Neural progenitor cell (in vitro differentiated cells): ENCODE measurements around the gene SLC2A8. TPM values are rescaled to one million over a fixed set of nuclear protein-coding genes. Genes with fewer than 3 reads are reported as not detected.
A peak's percentile ranks its signal among the peaks of the same experiment; 100 is the strongest.

Experiments
- DNase-seq: peaks from one replicate; pipeline ENCODE4 v3.0.0-alpha.2; 2016; ENCODE audit warnings: low spot score
- H2AFZ ChIP-seq: fragments of 200-600 bp; sonication (generic); replicated peaks from 2 replicates; pipeline ENCODE4 v1.6.1; 2016; ENCODE audit warnings: antibody characterized with exemption
- H3F3A ChIP-seq: fragments of 200-600 bp; sonication (generic); 2 replicates; pipeline ENCODE4 v1.6.1; 2016; ENCODE audit warnings: antibody characterized with exemption, low read depth
- H3K27ac ChIP-seq: fragments of 200-600 bp; sonication (generic); 2 replicates; pipeline ENCODE4 v1.5.1; 2016; ENCODE audit warnings: mild to moderate bottlenecking
- H3K27me3 ChIP-seq: fragments of 200-600 bp; sonication (generic); 2 replicates; pipeline ENCODE4 v1.6.1; 2016; ENCODE audit warnings: mild to moderate bottlenecking, moderate library complexity
- H3K36me3 ChIP-seq: fragments of 200-600 bp; sonication (generic); 2 replicates; pipeline ENCODE4 v1.5.1; 2016
- H3K4me1 ChIP-seq: fragments of 200-600 bp; sonication (generic); 2 replicates; pipeline ENCODE4 v1.6.1; 2016; ENCODE audit warnings: mixed run types
- H3K4me2 ChIP-seq: fragments of 200-600 bp; sonication (generic); 2 replicates; pipeline ENCODE4 v1.6.1; 2016
- H3K4me3 ChIP-seq: fragments of 200-600 bp; sonication (generic); 2 replicates; pipeline ENCODE4 v1.5.1; 2016
- H3K79me2 ChIP-seq: fragments of 200-600 bp; sonication (generic); 2 replicates; pipeline ENCODE4 v1.6.1; 2016; ENCODE audit warnings: low read depth
- H3K9ac ChIP-seq: fragments of 200-600 bp; sonication (generic); 2 replicates; pipeline ENCODE4 v1.6.1; 2016
- H3K9me3 ChIP-seq: fragments of 200-600 bp; sonication (generic); 2 replicates; pipeline ENCODE4 v1.5.1; 2016; ENCODE audit warnings: low read depth
- H4K20me1 ChIP-seq: fragments of 200-600 bp; sonication (generic); 2 replicates; pipeline ENCODE4 v1.6.1; 2016; ENCODE audit warnings: low read depth
- H3K27ac Mint-ChIP-seq: 3 replicates; pipeline ENCODE4 v1.8.0; 2021; ENCODE audit warnings: mixed read lengths
- H3K27me3 Mint-ChIP-seq: 2 replicates; pipeline ENCODE4 v1.8.0; 2022; ENCODE audit warnings: low read depth, mild to moderate bottlenecking, inconsistent platforms, moderate library complexity, mixed read lengths; ENCODE audit not compliant: insufficient read depth
- H3K36me3 Mint-ChIP-seq: 3 replicates; pipeline ENCODE4 v1.8.0; 2021; ENCODE audit warnings: mixed read lengths
- H3K4me1 Mint-ChIP-seq: 3 replicates; pipeline ENCODE4 v1.8.0; 2021; ENCODE audit warnings: mixed read lengths
- H3K4me3 Mint-ChIP-seq: 3 replicates; pipeline ENCODE4 v1.8.0; 2021; ENCODE audit warnings: mild to moderate bottlenecking, moderate library complexity, mixed read lengths
- H3K9me3 Mint-ChIP-seq: 3 replicates; pipeline ENCODE4 v1.8.0; 2020; ENCODE audit warnings: mixed read lengths
- CTCF ChIP-seq: fragments of 200-600 bp; sonication (generic); IDR thresholded peaks from 2 replicates; pipeline ENCODE4 v1.5.1; 2017; ENCODE audit warnings: antibody characterized with exemption, mild to moderate bottlenecking
- EZH2 ChIP-seq: fragments of 200-600 bp; sonication (generic); IDR thresholded peaks from 2 replicates; pipeline ENCODE4 v1.6.1; 2017; ENCODE audit warnings: antibody characterized with exemption, mild to moderate bottlenecking, moderate library complexity
- EZH2phosphoT487 ChIP-seq: fragments of 200-600 bp; sonication (generic); IDR thresholded peaks from 2 replicates; pipeline ENCODE4 v1.6.1; 2017; ENCODE audit warnings: antibody characterized with exemption
- total RNA-seq: library from RNA; depleted of rRNA; stranded (reverse); fragments of >200 nt; gene quantifications from 2 replicates; pipeline ENCODE4 v1.2.3, GENCODE V29; 2015; ENCODE audit warnings: low replicate concordance

The SLC2A8 gene
- total RNA-seq, 1 donor from 2014 or later = 9.4 TPM

- H3K9me3 ChIP-seq = no peaks in the 10 kb centered on the region
- H3K4me3 ChIP-seq = peak overlapping the region; percentile 83
- TF ChIP-seq EZH2phosphoT487 (no peak), CTCF (peak; percentile 59)
- Mint-ChIP-seq H3K36me3 (no peaks in the 10 kb centered on the region), H3K27ac (peak overlapping the region; percentile 69), H3K4me3 (peak overlapping the region; percentile 90), H3K9me3 (no peaks in the 10 kb centered on the region), H3K27me3 (peaks cover 2% of the 10 kb centered on the region), H3K4me1 (peaks cover 10% of the 10 kb centered on the region)
- H3K4me1 ChIP-seq = peaks cover 7% of the 10 kb centered on the region
- peak overlapping the region; percentile 55 for H3K9ac ChIP-seq
- H3K27me3 ChIP-seq = peaks cover 16% of the 10 kb centered on the region
- H3F3A ChIP-seq = peaks cover 6% of the 10 kb centered on the region
- no peaks in the 10 kb centered on the region for H3K36me3 ChIP-seq
- peak overlapping the region; percentile 98 for H3K4me2 ChIP-seq
- H4K20me1 ChIP-seq = peaks cover 28% of the 10 kb centered on the region
- peak; percentile 71 for DNase-seq
- no peak overlapping the region for H3K27ac ChIP-seq
- H3K79me2 ChIP-seq = peaks cover 17% of the 10 kb centered on the region
- H2AFZ ChIP-seq = peak overlapping the region; percentile 89
Observed at GRCh38 chr9:127397646-127398274, 791 bp downstream of the SLC2A8 start.

- Mint-ChIP-seq H3K9me3 (no peaks in the 10 kb centered on the region), H3K4me1 (peaks cover 10% of the 10 kb centered on the region), H3K36me3 (no peaks in the 10 kb centered on the region), H3K4me3 (peak overlapping the region; percentile 90), H3K27me3 (peaks cover 2% of the 10 kb centered on the region), H3K27ac (peak overlapping the region; percentile 69)
- Histone ChIP-seq H3K4me2 (peak overlapping the region; percentile 98), H3K79me2 (peaks cover 17% of the 10 kb centered on the region), H3K9me3 (no peaks in the 10 kb centered on the region), H2AFZ (no peak overlapping the region), H3K36me3 (no peaks in the 10 kb centered on the region), H3K4me3 (peak overlapping the region; percentile 83), H3F3A (peaks cover 6% of the 10 kb centered on the region), H3K9ac (no peak overlapping the region), H3K4me1 (peaks cover 7% of the 10 kb centered on the region), H4K20me1 (peaks cover 28% of the 10 kb centered on the region), H3K27me3 (peaks cover 16% of the 10 kb centered on the region), H3K27ac (no peak overlapping the region)
- no peak for DNase-seq
- TF ChIP-seq EZH2 (no peak), EZH2phosphoT487 (no peak), CTCF (no peak)
Observed at GRCh38 chr9:127398275-127398647, 1.3 kb downstream of the SLC2A8 start.

- Histone ChIP-seq H3K4me2 (peak overlapping the region; percentile 98), H2AFZ (no peak overlapping the region), H3K4me3 (no peak overlapping the region), H3K9ac (no peak overlapping the region), H3K27ac (no peak overlapping the region), H3K9me3 (no peaks in the 10 kb centered on the region), H4K20me1 (peaks cover 28% of the 10 kb centered on the region), H3K36me3 (no peaks in the 10 kb centered on the region), H3F3A (peaks cover 6% of the 10 kb centered on the region), H3K79me2 (peaks cover 17% of the 10 kb centered on the region), H3K4me1 (peaks cover 7% of the 10 kb centered on the region), H3K27me3 (peaks cover 16% of the 10 kb centered on the region)
- Mint-ChIP-seq H3K4me3 (peak overlapping the region; percentile 90), H3K4me1 (peaks cover 10% of the 10 kb centered on the region), H3K27me3 (peaks cover 2% of the 10 kb centered on the region), H3K27ac (no peak overlapping the region), H3K9me3 (no peaks in the 10 kb centered on the region), H3K36me3 (no peaks in the 10 kb centered on the region)
- TF ChIP-seq EZH2phosphoT487 (no peak), EZH2 (no peak), CTCF (no peak)
- DNase-seq = no peak
Observed at GRCh38 chr9:127398715-127399400, 1.9 kb downstream of the SLC2A8 start.
